ENCODE results near the gene MEGF11. TPM values are rescaled to one million over a fixed set of nuclear protein-coding genes. Genes with fewer than 3 reads are reported as not detected.

The MEGF11 gene
- total RNA-seq, 2 donors from 2014 or later: not detected

GRCh38 chr15:65971741-65971995, 281.9 kb downstream of the MEGF11 start:
- Histone ChIP-seq H3K9me3 (no peaks in the 10 kb centered on the region), H3K4me1 (no peaks in the 10 kb centered on the region), H3K36me3 (no peaks in the 10 kb centered on the region), H3K27ac (no peak overlapping the region), H3K27me3 (no peaks in the 10 kb centered on the region), H3K4me3 (no peak overlapping the region)
- TF ChIP-seq CTCF (IDR thresholded peaks at IDR 0.05): no peak
- no peak for DNase-seq (ENCODE audit: low spot score)

- H3K27ac ChIP-seq: no peak overlapping the region
- H3K4me3 ChIP-seq: no peak overlapping the region
- H3K9me3 ChIP-seq: no peaks in the 10 kb centered on the region
- no peaks in the 10 kb centered on the region for H3K36me3 ChIP-seq
- no peaks in the 10 kb centered on the region for H3K27me3 ChIP-seq
- no peaks in the 10 kb centered on the region for H3K4me1 ChIP-seq
- TF ChIP-seq CTCF (IDR thresholded peaks at IDR 0.05): no peak
- DNase-seq (ENCODE audit: low spot score): no peak
Measured at GRCh38 chr15:65970937-65971740, 282.4 kb downstream of the MEGF11 start.

- Histone ChIP-seq H3K9me3 (no peaks in the 10 kb centered on the region), H3K4me3 (no peak overlapping the region), H3K36me3 (no peaks in the 10 kb centered on the region), H3K27me3 (no peaks in the 10 kb centered on the region), H3K27ac (no peak overlapping the region), H3K4me1 (no peaks in the 10 kb centered on the region)
- no peak for TF ChIP-seq CTCF (IDR thresholded peaks at IDR 0.05)
- no peak for DNase-seq (ENCODE audit: low spot score)
Measured at GRCh38 chr15:65969865-65970816, 283.4 kb downstream of the MEGF11 start.

- Histone ChIP-seq H3K27ac (no peak overlapping the region), H3K4me3 (no peak overlapping the region), H3K9me3 (no peaks in the 10 kb centered on the region), H3K4me1 (no peaks in the 10 kb centered on the region), H3K27me3 (no peaks in the 10 kb centered on the region), H3K36me3 (no peaks in the 10 kb centered on the region)
- DNase-seq (ENCODE audit: low spot score): no peak
- TF ChIP-seq CTCF (IDR thresholded peaks at IDR 0.05): no peak
Measured at GRCh38 chr15:65968511-65968910, 285.0 kb downstream of the MEGF11 start.

- no peaks in the 10 kb centered on the region for H3K9me3 ChIP-seq
- no peak overlapping the region for H3K4me3 ChIP-seq
- no peaks in the 10 kb centered on the region for H3K36me3 ChIP-seq
- no peak for DNase-seq (ENCODE audit: low spot score)
- no peaks in the 10 kb centered on the region for H3K4me1 ChIP-seq
- TF ChIP-seq CTCF (IDR thresholded peaks at IDR 0.05): no peak
- no peak overlapping the region for H3K27ac ChIP-seq
- H3K27me3 ChIP-seq: no peaks in the 10 kb centered on the region
Measured at GRCh38 chr15:65964792-65965433, 288.6 kb downstream of the MEGF11 start.

Data from right atrium auricular region (tissue), 2 donors.